Activated T-helper 17 cell treated with anti-CD3 and anti-CD28 coated beads, Interleukin-2, amount 50 U/mL, for 72 hours (primary cell): ENCODE data around the gene DSE. TPM values are rescaled to one million over a fixed set of nuclear protein-coding genes. Genes with fewer than 3 reads are reported as not detected.

Experiments
- ATAC-seq: fragments of 150-1000 bp; cut with Tn5 transposase; replicated peaks from 2 replicates; pipeline ENCODE4 v1.10.0; 2021; ENCODE audit warnings: mild to moderate bottlenecking, moderate library complexity
- H3K27ac Mint-ChIP-seq: one replicate; pipeline ENCODE4 v1.8.0; 2022; ENCODE audit warnings: mixed read lengths
- H3K27me3 Mint-ChIP-seq: one replicate; pipeline ENCODE4 v1.8.0; 2022; ENCODE audit warnings: mixed read lengths
- H3K36me3 Mint-ChIP-seq: one replicate; pipeline ENCODE4 v1.8.0; 2022; ENCODE audit warnings: low read depth, mild to moderate bottlenecking, mixed read lengths
- H3K4me1 Mint-ChIP-seq: one replicate; pipeline ENCODE4 v1.8.0; 2022; ENCODE audit warnings: mixed read lengths
- H3K4me3 Mint-ChIP-seq: one replicate; pipeline ENCODE4 v1.8.0; 2022; ENCODE audit warnings: mild to moderate bottlenecking, mixed read lengths
- H3K9me3 Mint-ChIP-seq: one replicate; pipeline ENCODE4 v1.8.0; 2022; ENCODE audit warnings: mixed read lengths
- total RNA-seq, 2 donors: library from RNA; stranded (reverse); gene quantifications; one replicate each; pipeline ENCODE4 v1.2.3, GENCODE V29; 2022

DSE gene
- total RNA-seq, 2 donors from 2014 or later, result 26.0 to 28.9 TPM

GRCh38 chr6:116349216-116349615 is 21.5 kb upstream of the DSE start:
- Mint-ChIP-seq H3K4me1 (no peaks in the 10 kb centered on the region), H3K27me3 (no peaks in the 10 kb centered on the region), H3K27ac (no peak overlapping the region), H3K9me3 (no peaks in the 10 kb centered on the region), H3K4me3 (no peak overlapping the region), H3K36me3 (no peaks in the 10 kb centered on the region)
- no peak for ATAC-seq

- Mint-ChIP-seq H3K9me3 (no peaks in the 10 kb centered on the region), H3K27me3 (no peaks in the 10 kb centered on the region), H3K4me1 (no peaks in the 10 kb centered on the region), H3K27ac (no peak overlapping the region), H3K4me3 (no peak overlapping the region), H3K36me3 (no peaks in the 10 kb centered on the region)
- peak; percentile 42 for ATAC-seq
These were observed 19.6 kb upstream of the DSE start for GRCh38 chr6:116351101-116351500.

GRCh38 chr6:116352515-116353471 is 18.0 kb upstream of the DSE start:
- no peaks in the 10 kb centered on the region for H3K4me1 Mint-ChIP-seq
- no peak overlapping the region for H3K27ac Mint-ChIP-seq
- H3K4me3 Mint-ChIP-seq, result no peak overlapping the region
- H3K36me3 Mint-ChIP-seq, result no peaks in the 10 kb centered on the region
- ATAC-seq, result no peak
- no peaks in the 10 kb centered on the region for H3K27me3 Mint-ChIP-seq
- no peaks in the 10 kb centered on the region for H3K9me3 Mint-ChIP-seq

GRCh38 chr6:116354236-116354635 is 16.5 kb upstream of the DSE start:
- ATAC-seq, result no peak
- no peaks in the 10 kb centered on the region for H3K4me1 Mint-ChIP-seq
- H3K9me3 Mint-ChIP-seq, result no peaks in the 10 kb centered on the region
- H3K27me3 Mint-ChIP-seq, result no peaks in the 10 kb centered on the region
- H3K27ac Mint-ChIP-seq, result no peak overlapping the region
- no peaks in the 10 kb centered on the region for H3K36me3 Mint-ChIP-seq
- no peak overlapping the region for H3K4me3 Mint-ChIP-seq

- ATAC-seq, result no peak
- Mint-ChIP-seq H3K36me3 (no peaks in the 10 kb centered on the region), H3K4me3 (no peak overlapping the region), H3K9me3 (no peaks in the 10 kb centered on the region), H3K4me1 (no peaks in the 10 kb centered on the region), H3K27me3 (no peaks in the 10 kb centered on the region), H3K27ac (no peak overlapping the region)
These were observed 15.0 kb upstream of the DSE start for GRCh38 chr6:116355796-116356195.

GRCh38 chr6:116359131-116359530 is 11.6 kb upstream of the DSE start:
- H3K4me1 Mint-ChIP-seq, result no peaks in the 10 kb centered on the region
- H3K9me3 Mint-ChIP-seq, result no peaks in the 10 kb centered on the region
- ATAC-seq, result no peak

GRCh38 chr6:116359835-116360234 is 10.9 kb upstream of the DSE start:
- Mint-ChIP-seq H3K36me3 (no peaks in the 10 kb centered on the region), H3K4me1 (no peaks in the 10 kb centered on the region), H3K27ac (no peak overlapping the region), H3K4me3 (no peak overlapping the region), H3K27me3 (no peaks in the 10 kb centered on the region), H3K9me3 (no peaks in the 10 kb centered on the region)
- no peak for ATAC-seq

More at GRCh38 chr6:116359131-116359530, 11.6 kb upstream of the DSE start:
- Mint-ChIP-seq H3K27ac (no peak overlapping the region), H3K27me3 (no peaks in the 10 kb centered on the region), H3K36me3 (no peaks in the 10 kb centered on the region), H3K4me3 (no peak overlapping the region)

GRCh38 chr6:116362276-116362675 is 8.5 kb upstream of the DSE start:
- Mint-ChIP-seq H3K4me1 (no peaks in the 10 kb centered on the region), H3K27ac (no peak overlapping the region), H3K27me3 (no peaks in the 10 kb centered on the region), H3K4me3 (no peak overlapping the region), H3K9me3 (no peaks in the 10 kb centered on the region), H3K36me3 (no peaks in the 10 kb centered on the region)
- ATAC-seq, result no peak

GRCh38 chr6:116363759-116364158 is 7.0 kb upstream of the DSE start:
- no peaks in the 10 kb centered on the region for H3K27me3 Mint-ChIP-seq
- no peaks in the 10 kb centered on the region for H3K36me3 Mint-ChIP-seq
- no peak overlapping the region for H3K4me3 Mint-ChIP-seq
- ATAC-seq, result no peak
- H3K4me1 Mint-ChIP-seq, result peaks cover 10% of the 10 kb centered on the region
- no peaks in the 10 kb centered on the region for H3K9me3 Mint-ChIP-seq
- no peak overlapping the region for H3K27ac Mint-ChIP-seq

- H3K36me3 Mint-ChIP-seq, result no peaks in the 10 kb centered on the region
- no peak overlapping the region for H3K4me3 Mint-ChIP-seq
- H3K27ac Mint-ChIP-seq, result no peak overlapping the region
- no peaks in the 10 kb centered on the region for H3K27me3 Mint-ChIP-seq
- H3K4me1 Mint-ChIP-seq, result peaks cover 10% of the 10 kb centered on the region
- H3K9me3 Mint-ChIP-seq, result no peaks in the 10 kb centered on the region
- ATAC-seq, result no peak
These were observed 6.4 kb upstream of the DSE start for GRCh38 chr6:116364321-116364720.

GRCh38 chr6:116365743-116366142 is 5.0 kb upstream of the DSE start:
- H3K4me3 Mint-ChIP-seq, result no peak overlapping the region

GRCh38 chr6:116366740-116367275 is 3.9 kb upstream of the DSE start:
- no peak for ATAC-seq
- H3K4me3 Mint-ChIP-seq, result peak overlapping the region; percentile 29
- H3K4me1 Mint-ChIP-seq, result peaks cover 19% of the 10 kb centered on the region
- H3K27me3 Mint-ChIP-seq, result no peaks in the 10 kb centered on the region
- H3K36me3 Mint-ChIP-seq, result no peaks in the 10 kb centered on the region
- no peaks in the 10 kb centered on the region for H3K9me3 Mint-ChIP-seq
- H3K27ac Mint-ChIP-seq, result no peak overlapping the region

More at GRCh38 chr6:116365743-116366142, 5.0 kb upstream of the DSE start:
- Mint-ChIP-seq H3K27ac (no peak overlapping the region), H3K4me1 (peaks cover 19% of the 10 kb centered on the region), H3K36me3 (no peaks in the 10 kb centered on the region), H3K27me3 (no peaks in the 10 kb centered on the region), H3K9me3 (no peaks in the 10 kb centered on the region)
- no peak for ATAC-seq

GRCh38 chr6:116369540-116369939 is 1.2 kb upstream of the DSE start:
- Mint-ChIP-seq H3K4me1 (peaks cover 19% of the 10 kb centered on the region), H3K36me3 (peaks cover 4% of the 10 kb centered on the region), H3K27me3 (no peaks in the 10 kb centered on the region), H3K27ac (peak overlapping the region; percentile 81), H3K4me3 (peak overlapping the region; percentile 82), H3K9me3 (no peaks in the 10 kb centered on the region)
- no peak for ATAC-seq

- Mint-ChIP-seq H3K4me1 (peaks cover 19% of the 10 kb centered on the region), H3K27ac (peak overlapping the region; percentile 81), H3K9me3 (no peaks in the 10 kb centered on the region), H3K4me3 (peak overlapping the region; percentile 82), H3K36me3 (peaks cover 5% of the 10 kb centered on the region), H3K27me3 (no peaks in the 10 kb centered on the region)
- peak; percentile 49 for ATAC-seq
These were observed 585 bp upstream of the DSE start for GRCh38 chr6:116369964-116370759.
